Parathyroid adenoma (tissue), 2 donors: ENCODE data around the gene POLR3GL.

Experiments used
- H2AFZ ChIP-seq: fragments of 300-600 bp; sonication (generic); one replicate; pipeline ENCODE4 v1.7.0; 2017; ENCODE audit warnings: antibody characterized with exemption, mild to moderate bottlenecking
- H3K27ac ChIP-seq: fragments of 300-600 bp; sonication (generic); one replicate; pipeline ENCODE4 v1.7.0; 2017
- H3K27me3 ChIP-seq: fragments of 300-600 bp; sonication (generic); one replicate; pipeline ENCODE4 v1.7.0; 2017; ENCODE audit warnings: low read length; ENCODE audit not compliant: control insufficient read depth, insufficient read depth
- H3K36me3 ChIP-seq: fragments of 300-600 bp; sonication (generic); one replicate; pipeline ENCODE4 v1.7.0; 2017; ENCODE audit warnings: low read length; ENCODE audit not compliant: control insufficient read depth, insufficient read depth
- H3K4me1 ChIP-seq: fragments of 300-600 bp; sonication (generic); one replicate; pipeline ENCODE4 v1.7.0; 2017; ENCODE audit warnings: control low read depth
- H3K4me2 ChIP-seq: fragments of 300-600 bp; sonication (generic); one replicate; pipeline ENCODE4 v1.7.0; 2017; ENCODE audit warnings: low read length
- H3K4me3 ChIP-seq: fragments of 300-600 bp; sonication (generic); one replicate; pipeline ENCODE4 v1.7.0; 2017; ENCODE audit warnings: low read depth, low read length
- H3K79me2 ChIP-seq: fragments of 300-600 bp; sonication (generic); one replicate; pipeline ENCODE4 v1.7.0; 2017; ENCODE audit warnings: control low read depth
- H3K9ac ChIP-seq: fragments of 300-600 bp; sonication (generic); one replicate; pipeline ENCODE4 v1.7.0; 2017; ENCODE audit warnings: mild to moderate bottlenecking
- H3K9me3 ChIP-seq: fragments of 300-600 bp; sonication (generic); one replicate; pipeline ENCODE4 v1.7.0; 2017; ENCODE audit warnings: low read length; ENCODE audit not compliant: control insufficient read depth
- TF ChIP-seq, protein P1 (sequence below): fragments of 300-600 bp; sonication (generic); IDR thresholded peaks from one replicate; pipeline ENCODE4 v1.7.0; 2017; ENCODE audit warnings: antibody characterized with exemption, mild to moderate bottlenecking
- donor health status: primary hyperparathyroidism.

The POLR3GL gene

DNA sequence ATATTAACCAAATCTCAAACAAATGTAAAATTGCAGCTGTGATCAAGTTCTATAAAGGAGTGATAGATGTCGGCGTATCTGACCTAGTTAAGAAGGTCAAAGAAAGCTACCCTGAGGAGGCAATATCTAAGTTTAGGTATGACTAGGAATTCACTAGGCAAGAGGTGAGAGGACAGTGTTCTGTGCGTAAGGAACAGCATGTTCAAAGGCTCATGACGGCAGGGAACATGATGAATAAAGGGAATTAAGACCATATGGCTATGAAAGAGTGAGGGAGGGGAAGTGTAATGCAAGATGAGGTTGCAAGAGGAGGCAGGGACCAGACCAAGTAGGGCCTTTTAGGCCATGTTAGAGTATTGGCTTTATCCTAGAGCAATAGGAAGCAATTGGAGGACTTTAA lies 15.3 kb upstream of the POLR3GL start:
- no peak overlapping the region for H3K4me2 ChIP-seq

DNA sequence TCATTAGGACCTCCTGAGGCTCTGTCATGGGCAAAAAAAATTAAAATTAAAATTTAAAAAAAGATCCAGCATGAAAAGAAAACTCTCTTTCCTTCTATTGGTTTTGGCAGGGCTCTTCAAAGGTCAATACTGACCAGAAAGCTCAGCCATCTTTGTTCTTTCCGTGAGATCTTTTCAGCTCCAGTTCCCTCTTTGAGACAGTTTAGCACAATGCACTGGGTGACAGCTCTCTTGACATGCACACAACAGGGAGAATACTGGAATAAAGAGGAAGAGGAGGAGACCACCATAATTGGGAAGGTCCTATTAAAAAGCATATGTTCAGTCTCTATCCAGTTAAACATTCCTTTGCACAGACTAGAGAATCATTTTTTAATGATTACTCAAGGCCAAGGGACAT lies 13.0 kb upstream of the POLR3GL start:
- Histone ChIP-seq H3K27ac (no peak overlapping the region), H3K9me3 (no peaks in the 10 kb centered on the region), H3K27me3 (no peaks in the 10 kb centered on the region), H3K4me3 (no peak overlapping the region), H3K79me2 (peaks cover 4% of the 10 kb centered on the region), H3K4me2 (no peak overlapping the region), H3K4me1 (no peaks in the 10 kb centered on the region), H2AFZ (no peak overlapping the region), H3K9ac (no peak overlapping the region), H3K36me3 (no peaks in the 10 kb centered on the region)
- TF ChIP-seq, protein P1, sequence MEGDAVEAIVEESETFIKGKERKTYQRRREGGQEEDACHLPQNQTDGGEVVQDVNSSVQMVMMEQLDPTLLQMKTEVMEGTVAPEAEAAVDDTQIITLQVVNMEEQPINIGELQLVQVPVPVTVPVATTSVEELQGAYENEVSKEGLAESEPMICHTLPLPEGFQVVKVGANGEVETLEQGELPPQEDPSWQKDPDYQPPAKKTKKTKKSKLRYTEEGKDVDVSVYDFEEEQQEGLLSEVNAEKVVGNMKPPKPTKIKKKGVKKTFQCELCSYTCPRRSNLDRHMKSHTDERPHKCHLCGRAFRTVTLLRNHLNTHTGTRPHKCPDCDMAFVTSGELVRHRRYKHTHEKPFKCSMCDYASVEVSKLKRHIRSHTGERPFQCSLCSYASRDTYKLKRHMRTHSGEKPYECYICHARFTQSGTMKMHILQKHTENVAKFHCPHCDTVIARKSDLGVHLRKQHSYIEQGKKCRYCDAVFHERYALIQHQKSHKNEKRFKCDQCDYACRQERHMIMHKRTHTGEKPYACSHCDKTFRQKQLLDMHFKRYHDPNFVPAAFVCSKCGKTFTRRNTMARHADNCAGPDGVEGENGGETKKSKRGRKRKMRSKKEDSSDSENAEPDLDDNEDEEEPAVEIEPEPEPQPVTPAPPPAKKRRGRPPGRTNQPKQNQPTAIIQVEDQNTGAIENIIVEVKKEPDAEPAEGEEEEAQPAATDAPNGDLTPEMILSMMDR: no peak

More for the DNA sequence above, 15.3 kb upstream of the POLR3GL start:
- no peaks in the 10 kb centered on the region for H3K9me3 ChIP-seq
- no peak overlapping the region for H3K27ac ChIP-seq
- H3K27me3 ChIP-seq: no peaks in the 10 kb centered on the region
- no peak overlapping the region for H3K4me3 ChIP-seq
- peaks cover 4% of the 10 kb centered on the region for H3K79me2 ChIP-seq
- H3K36me3 ChIP-seq: no peaks in the 10 kb centered on the region
- no peak overlapping the region for H2AFZ ChIP-seq
- no peak overlapping the region for H3K9ac ChIP-seq
- H3K4me1 ChIP-seq: no peaks in the 10 kb centered on the region
- TF ChIP-seq, protein P1: no peak

DNA sequence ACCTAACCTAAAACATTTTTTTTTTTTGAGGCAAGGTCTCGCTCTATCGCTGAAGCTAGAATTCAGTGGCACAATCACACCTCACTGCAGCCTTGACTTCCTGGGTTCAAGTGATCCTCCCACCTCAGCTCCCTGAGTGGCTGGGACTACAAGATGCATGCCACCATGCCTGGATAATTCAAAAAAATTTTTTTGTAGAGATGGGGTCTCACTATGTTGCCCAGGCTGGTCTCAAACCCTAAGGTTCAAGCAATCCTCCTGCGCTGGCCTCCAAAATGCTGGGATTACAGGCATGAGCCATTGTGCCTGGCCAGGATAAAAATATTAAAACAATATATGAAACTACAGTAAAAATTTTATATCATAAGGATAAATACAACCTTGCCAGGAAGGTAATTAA lies 11.6 kb upstream of the POLR3GL start:
- no peak overlapping the region for H3K27ac ChIP-seq
- H3K9ac ChIP-seq: no peak overlapping the region
- H2AFZ ChIP-seq: no peak overlapping the region
- no peak overlapping the region for H3K4me2 ChIP-seq
- no peaks in the 10 kb centered on the region for H3K4me1 ChIP-seq
- no peak overlapping the region for H3K4me3 ChIP-seq
- H3K36me3 ChIP-seq: no peaks in the 10 kb centered on the region
- no peaks in the 10 kb centered on the region for H3K9me3 ChIP-seq
- TF ChIP-seq, protein P1: no peak
- no peaks in the 10 kb centered on the region for H3K27me3 ChIP-seq
- H3K79me2 ChIP-seq: peaks cover 4% of the 10 kb centered on the region

DNA sequence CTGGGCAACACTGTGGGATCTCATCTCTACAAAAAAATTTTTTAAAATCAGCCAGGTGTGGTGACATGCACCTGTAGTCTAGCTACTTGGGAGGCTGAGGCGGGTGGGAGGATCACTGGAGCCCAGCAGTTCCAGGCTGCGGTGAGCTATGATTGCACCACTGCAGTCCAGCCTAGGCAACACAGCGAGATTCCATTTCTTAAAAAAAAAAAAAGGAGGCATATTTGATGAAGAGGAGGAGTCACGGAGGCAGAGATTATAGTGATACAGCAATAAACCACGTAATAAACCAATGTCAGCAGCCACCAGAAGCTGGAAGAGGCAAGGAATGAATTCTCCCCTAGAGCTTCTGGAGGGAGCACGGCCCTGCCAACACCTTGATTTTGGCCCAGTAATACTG lies 10.6 kb upstream of the POLR3GL start:
- Histone ChIP-seq H3K4me3 (no peak overlapping the region), H3K4me1 (peaks cover 2% of the 10 kb centered on the region), H2AFZ (no peak overlapping the region), H3K9me3 (no peaks in the 10 kb centered on the region), H3K79me2 (peaks cover 4% of the 10 kb centered on the region), H3K27me3 (no peaks in the 10 kb centered on the region), H3K4me2 (no peak overlapping the region), H3K27ac (no peak overlapping the region), H3K36me3 (no peaks in the 10 kb centered on the region), H3K9ac (no peak overlapping the region)
- TF ChIP-seq, protein P1: no peak

DNA sequence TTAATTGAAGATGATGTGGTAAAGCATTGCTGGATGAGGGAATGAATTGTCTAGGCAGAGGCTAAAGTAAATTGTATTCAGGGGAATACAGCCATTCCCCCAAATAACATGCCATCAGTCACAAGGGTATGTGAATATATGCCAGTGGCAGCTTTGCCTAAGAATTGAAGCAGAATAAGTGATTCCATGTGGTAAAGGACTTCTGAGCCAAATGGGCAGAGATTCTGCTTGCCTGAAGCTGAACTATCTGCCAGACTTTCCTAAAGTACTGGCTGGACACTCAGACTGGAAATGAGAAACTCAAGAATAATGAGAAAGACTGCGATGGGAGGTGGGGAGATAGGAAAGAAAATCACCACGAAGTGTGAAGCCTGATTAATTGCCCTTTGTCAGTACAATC lies 9.1 kb upstream of the POLR3GL start:
- Histone ChIP-seq H3K27ac (no peak overlapping the region), H3K36me3 (no peaks in the 10 kb centered on the region), H3K27me3 (no peaks in the 10 kb centered on the region), H3K4me1 (peaks cover 5% of the 10 kb centered on the region), H3K9ac (no peak overlapping the region), H3K4me2 (no peak overlapping the region), H2AFZ (no peak overlapping the region), H3K79me2 (peaks cover 4% of the 10 kb centered on the region), H3K9me3 (no peaks in the 10 kb centered on the region), H3K4me3 (no peak overlapping the region)
- TF ChIP-seq, protein P1: no peak
